ELR (cell line): Measurements from ENCODE around the gene ACSF3.

Source experiments
- DNase-seq: peaks from one replicate; pipeline ENCODE4 v3.0.0-alpha.2; 2015; ENCODE audit warnings: low read depth

Gene ACSF3

GRCh38 chr16:89201439-89202377 lies 108.1 kb downstream of the ACSF3 start:
- peak; percentile 56 for DNase-seq

- no peak for DNase-seq
Measured at GRCh38 chr16:89202422-89203215, 109.0 kb downstream of the ACSF3 start.
